A204.1 (cell line): ENCODE results near the gene OR7D4.
"Not testable (repeated sequence)": the region's sequence is repeated elsewhere in the genome, so short reads cannot be mapped to it uniquely, and the experiment has no call there.

Experiments used
- FAIRE-seq: peaks from 2 replicates; lab custom pipeline; 2012; peaks lifted over from hg19 to GRCh38; lab: Jason Lieb, UNC

Gene OR7D4

DNA sequence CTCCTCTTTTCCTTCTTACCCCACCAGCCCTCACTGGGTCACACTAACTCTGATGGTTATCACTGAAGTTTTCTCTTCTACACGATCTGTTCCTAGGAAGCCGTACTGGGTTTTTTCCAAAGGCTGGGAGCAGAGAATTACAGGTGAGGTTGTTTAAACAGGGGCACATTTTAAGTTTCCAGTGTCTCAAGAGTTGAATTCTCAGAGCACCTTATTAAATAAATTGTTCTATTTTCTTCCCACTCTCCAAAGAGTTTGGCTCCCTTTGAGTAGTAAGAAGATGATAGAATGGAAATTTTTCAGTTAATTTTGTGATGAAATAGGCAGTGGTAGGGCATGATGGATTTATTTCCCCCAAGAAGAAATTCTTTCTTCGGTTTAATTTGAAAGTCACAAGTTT is at the start of gene OR7D4:
OR7D4 (minus strand) TSS at position 101 of the 400 bp plus-strand sequence. CDS start 4,752 bp downstream, outside the sequence.
- FAIRE-seq = no peak

GRCh38 chr19:9251236-9251635 is 31.8 kb upstream of the OR7D4 start:
- no peak for FAIRE-seq

GRCh38 chr19:9250630-9251029 is 31.2 kb upstream of the OR7D4 start, which contains the start of gene OR7E24:
OR7E24 (plus strand) TSS chr19:9250930; CDS start chr19:9251044, 114 bp downstream.
- FAIRE-seq = no peak

DNA sequence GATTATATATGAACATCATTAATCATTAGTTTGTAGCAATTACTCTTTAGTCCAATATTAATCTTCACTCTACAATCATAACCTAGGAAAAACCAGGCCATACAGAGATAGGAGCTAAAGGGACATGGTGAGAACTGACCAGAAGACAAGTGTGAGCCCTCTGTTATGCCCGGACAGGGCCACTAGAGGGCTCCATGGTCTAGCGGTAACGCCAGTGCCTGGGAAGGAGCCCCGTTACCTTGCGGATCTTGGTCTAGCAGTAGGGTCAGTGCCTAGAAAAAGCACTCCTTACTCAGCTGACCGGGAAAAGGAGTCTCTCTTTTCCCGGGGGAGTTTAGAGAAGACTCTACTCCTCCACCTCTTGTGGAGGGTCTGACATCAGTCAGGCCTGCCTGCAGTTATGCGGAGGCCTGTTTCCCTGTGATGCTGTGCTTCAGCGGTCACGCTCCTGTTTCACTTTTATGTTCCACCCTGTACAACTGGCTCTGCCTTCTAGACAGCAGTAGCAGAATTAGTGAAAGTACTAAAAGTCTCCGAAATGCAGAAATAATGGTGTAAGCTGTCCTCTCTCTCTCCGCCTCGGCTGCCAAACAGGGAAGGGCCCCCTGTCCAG is 13.8 kb downstream of the OR7D4 start:
- peak; percentile 95 for FAIRE-seq

- FAIRE-seq = not testable (repeated sequence)
Observed at GRCh38 chr19:9198044-9198443, 21.3 kb downstream of the OR7D4 start.

GRCh38 chr19:9189535-9189934 is 29.9 kb downstream of the OR7D4 start:
- FAIRE-seq = no peak

GRCh38 chr19:9187191-9187590 is 32.2 kb downstream of the OR7D4 start:
- no peak for FAIRE-seq

- no peak for FAIRE-seq
Observed at GRCh38 chr19:9183000-9183399, 36.4 kb downstream of the OR7D4 start.

GRCh38 chr19:9178901-9179300 is 40.5 kb downstream of the OR7D4 start, which contains the start of gene OR7D2:
OR7D2 (plus strand) TSS chr19:9178979; CDS start chr19:9185782, 6,803 bp downstream.
- no peak for FAIRE-seq

DNA sequence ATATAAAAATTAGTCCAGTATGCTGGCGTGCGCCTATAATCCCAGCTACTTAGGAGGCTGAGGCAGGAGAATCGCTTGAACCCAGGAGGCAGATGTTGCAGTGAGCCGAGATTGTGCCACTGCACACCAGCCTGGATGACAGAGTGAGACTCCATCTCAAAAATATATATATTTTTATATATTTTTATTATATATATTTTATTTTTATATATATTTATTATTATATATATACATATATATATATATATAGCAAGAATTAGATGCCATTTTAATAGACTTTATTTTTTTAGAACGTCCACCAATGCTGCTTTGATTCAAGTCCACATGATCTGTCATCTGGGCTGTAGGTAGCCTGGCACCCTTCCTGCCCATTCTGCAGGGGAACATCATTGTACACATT is 44.1 kb downstream of the OR7D4 start:
- FAIRE-seq = no peak

GRCh38 chr19:9171393-9171991 is 47.9 kb downstream of the OR7D4 start:
- FAIRE-seq = no peak

DNA sequence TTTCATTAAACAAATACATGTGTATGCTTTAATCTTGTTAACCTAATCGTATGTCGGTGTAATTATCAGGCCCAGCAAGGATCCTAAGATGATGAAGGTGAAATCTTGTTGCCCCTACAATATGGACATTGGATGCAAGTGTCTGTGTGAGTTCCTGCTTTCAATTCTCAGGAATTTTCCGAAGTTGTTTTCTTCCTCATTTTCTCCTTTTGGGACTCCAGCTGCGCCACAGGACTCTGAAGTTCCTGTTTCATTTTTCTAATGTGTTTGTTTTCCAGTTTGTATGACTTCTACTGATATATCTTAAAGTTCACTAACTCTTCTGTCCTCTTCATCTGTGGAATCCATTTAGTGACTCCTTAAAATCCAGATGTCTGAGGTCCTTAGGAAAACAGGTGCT is 52.5 kb downstream of the OR7D4 start:
- FAIRE-seq = no peak

DNA sequence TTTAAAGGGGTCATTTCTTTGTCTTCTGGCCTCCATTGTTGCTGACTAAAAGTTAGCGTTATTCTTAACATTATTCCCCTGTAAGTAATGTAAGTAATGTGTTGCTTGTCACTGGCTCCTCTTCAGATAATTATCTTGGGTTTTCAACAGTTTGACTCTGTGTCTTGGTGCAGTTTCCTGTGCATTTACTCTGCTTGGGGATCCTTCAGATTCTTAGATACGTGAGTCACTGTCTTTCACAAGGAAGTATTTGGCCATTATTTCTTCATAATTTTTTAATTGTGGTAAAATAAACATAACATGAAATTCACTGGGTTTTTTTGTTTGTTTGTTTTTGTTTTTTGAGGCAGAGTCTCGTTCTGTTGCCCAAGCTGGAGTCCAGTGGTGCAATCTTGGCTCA is 54.1 kb downstream of the OR7D4 start:
- FAIRE-seq = no peak

DNA sequence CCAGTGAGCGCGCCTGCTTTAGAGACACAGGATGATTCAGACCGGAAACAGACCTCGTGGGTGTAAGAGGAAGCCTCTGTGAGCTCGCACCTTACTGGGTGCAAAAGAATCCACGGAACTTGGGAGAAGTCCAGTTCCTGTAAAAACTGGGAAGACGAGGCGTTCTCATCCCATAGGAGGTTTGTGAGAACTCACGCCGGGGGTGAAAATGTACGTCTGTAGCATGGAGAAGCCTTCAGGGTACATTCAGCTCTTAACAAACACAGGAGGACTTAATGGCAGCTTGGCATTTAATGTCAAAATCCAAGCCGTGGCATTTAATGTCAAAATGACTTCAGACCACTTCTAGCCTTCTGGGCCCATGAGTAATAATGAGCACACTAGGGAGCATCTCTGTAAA is 58.0 kb downstream of the OR7D4 start:
- FAIRE-seq = no peak
